Heart right ventricle (tissue), 16 donors: ENCODE results near the gene PCNP. TPM values are rescaled to one million over a fixed set of nuclear protein-coding genes. Genes with fewer than 3 reads are reported as not detected.

Experiments
- ATAC-seq, 8 donors: fragments of 200-7000 bp; cut with Tn5 transposase; one replicate each; pipeline ENCODE4 v1.9.1; 2020; ENCODE audit warnings: mild to moderate bottlenecking in 8 of 8, moderate library complexity in 8 of 8, moderate number of reproducible peaks in 1 of 8
- DNase-seq, 2 donors: peaks; one replicate each; pipeline ENCODE4 v3.0.0-alpha.2; 2020
- H3K27ac ChIP-seq, 10 donors: fragments of 200-600 bp; sonication (generic) in 2 of 10; one replicate each; pipeline versions ENCODE4 v1.5.0 to v1.8.0; 2020 to 2022; ENCODE audit warnings: mild to moderate bottlenecking in 3 of 10
- H3K27me3 ChIP-seq, 7 donors: fragments of 200-600 bp; one replicate each; pipeline ENCODE4 v1.8.0; 2021 to 2022; ENCODE audit warnings: mild to moderate bottlenecking in 2 of 7
- H3K36me3 ChIP-seq, 9 donors: fragments of 200-600 bp; sonication (generic) in 1 of 9; one replicate each; pipeline versions ENCODE4 v1.5.0 to v1.8.0; 2020 to 2022; ENCODE audit warnings: mild to moderate bottlenecking in 2 of 9
- H3K4me1 ChIP-seq, 9 donors: fragments of 200-600 bp; sonication (generic) in 1 of 9; one replicate each; pipeline versions ENCODE4 v1.5.0 to v1.8.0; 2020 to 2022; ENCODE audit warnings: mild to moderate bottlenecking in 4 of 9
- H3K4me3 ChIP-seq, 10 donors: fragments of 200-600 bp; sonication (generic) in 2 of 10; one replicate each; pipeline versions ENCODE4 v1.5.0 to v1.8.0; 2020 to 2022; ENCODE audit warnings: mild to moderate bottlenecking in 7 of 10, moderate library complexity in 2 of 10
- H3K9me3 ChIP-seq, 11 donors: fragments of 200-600 bp in 10 of 11; sonication (generic) in 2 of 11; one replicate each; pipeline versions ENCODE4 v1.5.0 to v1.8.0; 2013 to 2022; ENCODE audit warnings: mild to moderate bottlenecking in 2 of 11, control low read depth in 1 of 11, moderate library complexity in 1 of 11
- CTCF ChIP-seq, 9 donors: fragments of 200-600 bp; sonication (generic) in 2 of 9; IDR thresholded peaks; one replicate each; pipeline versions ENCODE4 v1.5.0 to v1.8.0; 2021 to 2022; ENCODE audit warnings: antibody characterized with exemption in 9 of 9, mild to moderate bottlenecking in 5 of 9, moderate library complexity in 1 of 9
- WGBS, 2 donors: extraction: QIAGEN DNeasy Blood & Tissue Kit; methylation state at CpG; one replicate each; pipeline ENCODE4 v1.1.7; 2013; ENCODE audit warnings: inconsistent platforms in 1 of 2; 5-methylcytosine and 5-hydroxymethylcytosine counted together
- intact Hi-C, 10 donors: fragments of 100-400 bp; cut with DNase I; formaldehyde crosslinking; loops; one replicate each; pipeline versions ENCODE4 v1.11.1 to v1.14.2; 2022
- polyA plus RNA-seq, 2 donors: library from polyadenylated mRNA; stranded (reverse); fragments of 200-250 nt; gene quantifications; one replicate each; pipeline ENCODE4 v1.2.3, GENCODE V29; 2013
- total RNA-seq, 10 donors: library from RNA; stranded (reverse); fragmentation: NEBNext Ultra II Directional in 3 of 10; extraction: Animal tissue kit (Norgen Biotek cat#: 25700) in 3 of 10; gene quantifications; one replicate each; pipeline versions ENCODE4 v1.2.1 to v1.2.4, GENCODE V29; 2021 to 2023
- donor health status: Arrhythmogenic right ventricular cardiomyopathy.
- donor health status: ischemic (EF 13 %, LVEDD 7.1; RV severe dilation, severe dysfunction).
- donor health status: healthy with polysubstance abuse.
- donor health status: DM: no; HTN: yes; CAD: no.
- donor health status: DM: no; HTN: no; CAD: no.
- donor health status: ischemic (EF 25% LVEDD 6.9; RV normal size, moderate dysfunction).
- donor health status: ischemic (EF 25% LVEDD 5.7; RV mildly dilated, moderate dysfunction).
- donor health status: healthy.
- donor health status: DM: yes; HTN: yes; CAD: no.
- donor health status: Ischemic cardiomyopathy.
- donor health status: ischemic (EF 35%, LVEDD 5.7; RV mildly dilated, moderate dysfunction).
- donor health status: nonischemic (EF 11% LVEDD 7.7; RV severe dilation, severe dysfunction).
- donor health status: DM: yes; HTN: yes; CAD: no.
- donor health status: PGD.
- donor health status: ischemic (EF 29% LVEDD 5.4; RV normal size, mild dysfunction).
- donor health status: nonischemic (EF 23%, LVEDD 6.1; RV moderate dilation, normal function).

Gene PCNP
- total and polyA plus RNA-seq, 12 donors = 64.3 to 145 (median 121) TPM

GRCh38 chr3:101642441-101642840 is 68.5 kb downstream of the PCNP start:
- Histone ChIP-seq H3K27me3 (no peaks in the 10 kb centered on the region), H3K4me1 (peaks cover 0 to 3% (median 0%) of the 10 kb centered on the region in 9 donors), H3K27ac (no peak overlapping the region), H3K9me3 (no peaks in the 10 kb centered on the region), H3K36me3 (peaks cover 0 to 6% (median 0%) of the 10 kb centered on the region in 9 donors), H3K4me3 (no peak overlapping the region)
- no peak for TF ChIP-seq CTCF (IDR thresholded peaks at IDR 0.05)
- DNase-seq = no peak
- intact Hi-C loops = no loop called here
- 54 to 64% methylated on average over 3 of the region's 3 CpGs for WGBS, 2 donors
- no peak for ATAC-seq

DNA sequence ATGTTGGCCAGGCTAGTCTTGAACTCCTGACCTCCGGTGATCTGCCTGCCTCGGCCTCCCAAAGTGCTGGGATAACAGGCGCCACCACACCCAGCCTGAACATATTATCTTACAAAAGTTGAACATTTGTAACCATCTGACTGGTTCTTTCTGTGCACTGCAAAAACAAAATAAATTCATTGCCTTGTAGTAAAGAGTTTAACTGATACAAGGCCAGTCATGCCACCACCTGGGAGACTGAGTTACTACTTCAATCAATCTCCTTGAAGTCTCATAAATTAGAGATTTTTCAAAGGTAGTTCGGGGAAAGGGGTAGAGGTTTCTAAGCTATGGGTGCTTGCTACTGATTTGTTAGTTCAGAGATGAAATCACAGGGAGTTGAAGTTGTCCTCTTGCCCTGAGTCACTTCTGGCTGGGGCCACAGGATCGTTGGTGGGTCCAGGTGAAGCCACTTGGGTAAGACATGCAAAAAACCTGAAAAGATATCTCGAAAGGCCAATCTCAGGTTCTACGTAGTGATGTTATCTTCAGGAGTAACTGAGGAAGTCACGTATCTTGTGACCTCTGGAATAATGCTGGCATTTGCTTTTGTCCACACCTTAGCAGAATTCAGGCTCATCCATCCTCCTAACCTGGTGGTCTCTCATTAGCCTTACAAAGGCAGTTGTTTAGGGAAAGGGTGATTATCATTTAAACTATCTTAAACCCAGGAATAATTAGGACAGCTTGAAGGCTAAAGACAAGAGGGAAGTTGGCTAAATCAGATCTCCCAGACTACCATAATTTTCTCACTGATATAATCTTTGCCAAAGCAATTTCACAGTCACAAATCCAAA is 69.2 kb downstream of the PCNP start:
- intact Hi-C loops = no loop called here
- Histone ChIP-seq H3K4me1 (peaks cover 0 to 3% (median 0%) of the 10 kb centered on the region in 9 donors), H3K9me3 (no peaks in the 10 kb centered on the region), H3K27ac (no peak overlapping the region), H3K4me3 (no peak overlapping the region), H3K27me3 (no peaks in the 10 kb centered on the region), H3K36me3 (peaks cover 0 to 14% (median 2%) of the 10 kb centered on the region in 9 donors)
- no peak for TF ChIP-seq CTCF (IDR thresholded peaks at IDR 0.05)
- DNase-seq = no peak
- 93 to 94% methylated on average over 8 of the region's 8 CpGs for WGBS, 2 donors
- ATAC-seq = no peak

Other genes starting within 250 kb of the PCNP start
- 10 to 100 TPM in 5 of 10 donors, 1 to 10 TPM in 5; 8.5 to 11.1 (median 10.0) TPM for gene SENP7, start 61.0 kb upstream of the PCNP start, total RNA-seq
- 10 to 100 TPM in 1 of 2 donors, 1 to 10 TPM in 1; 3.6 to 18.9 TPM for gene SENP7, start 61.0 kb upstream of the PCNP start, polyA plus RNA-seq
- 10 to 100 TPM; 20.9 to 29.7 (median 24.5) TPM for gene TRMT10C, start 12.3 kb upstream of the PCNP start, total RNA-seq
- 10 to 100 TPM; 16.5 to 20.1 TPM for gene TRMT10C, start 12.3 kb upstream of the PCNP start, polyA plus RNA-seq
- gene ZBTB11, start 103.0 kb downstream of the PCNP start, total RNA-seq = 10 to 100 TPM in 1 of 10 donors, 1 to 10 TPM in 9; 7.5 to 13.3 (median 8.7) TPM
- gene ZBTB11, start 103.0 kb downstream of the PCNP start, polyA plus RNA-seq = 1 to 10 TPM; 3.5 to 7.5 TPM
- 100 to 1,000 TPM; 735 to 853 (median 785) TPM for gene RPL24, start 112.5 kb downstream of the PCNP start, total RNA-seq
- 1,000 to 10,000 TPM; 2,189 to 3,133 TPM for gene RPL24, start 112.5 kb downstream of the PCNP start, polyA plus RNA-seq
- gene CEP97, start 150.4 kb downstream of the PCNP start, total RNA-seq = 10 to 100 TPM in 1 of 10 donors, 1 to 10 TPM in 9; 5.7 to 11.4 (median 7.8) TPM
- 1 to 10 TPM; 1.2 to 2.3 TPM for gene CEP97, start 150.4 kb downstream of the PCNP start, polyA plus RNA-seq
- 10 to 100 TPM; 30.2 to 50.3 (median 35.7) TPM for gene NXPE3, start 205.0 kb downstream of the PCNP start, total RNA-seq
- 10 to 100 TPM in 1 of 2 donors, 1 to 10 TPM in 1; 7.6 to 11.7 TPM for gene NXPE3, start 205.0 kb downstream of the PCNP start, polyA plus RNA-seq